OCI-LY7 (cell line): ENCODE measurements around the gene ZNF749. TPM values are rescaled to one million over a fixed set of nuclear protein-coding genes. Genes with fewer than 3 reads are reported as not detected.
A peak's percentile ranks its signal among the peaks of the same experiment; 100 is the strongest.
"Not testable (repeated sequence)": the region's sequence is repeated elsewhere in the genome, so short reads cannot be mapped to it uniquely, and the experiment has no call there.

Source experiments
- BruUV-seq: library from RNA; stranded (reverse); fragments of 400-500 nt; replicated peaks from 2 replicates; lab custom pipeline; 2021; lab: Mats Ljungman, UMichigan
- CTCF ChIA-PET: fragments of 300-600 bp; sonication (Branson Sonifier 250); formaldehyde crosslinking; loops from one replicate; lab custom pipeline; 2022; ENCODE audit warnings: antibody characterized with exemption; ENCODE audit not compliant: unreplicated experiment; lab: Charles Lee
- POLR2A ChIA-PET: fragments of 300-600 bp; sonication (Branson Sonifier 250); formaldehyde crosslinking; loops from one replicate; lab custom pipeline; 2022; ENCODE audit warnings: antibody characterized with exemption; lab: Charles Lee
- DNase-seq: peaks from one replicate; pipeline ENCODE4 v3.0.0-alpha.2; 2015; ENCODE audit warnings: low spot score
- H2AFZ ChIP-seq: fragments of 200-600 bp; sonication (generic), shearing (Covaris generic); 2 replicates; pipeline ENCODE4 v1.6.1; 2014; ENCODE audit warnings: mild to moderate bottlenecking, antibody characterized with exemption, low read length, moderate library complexity
- H3K27ac ChIP-seq: fragments of 200-600 bp; sonication (generic); 2 replicates; pipeline ENCODE4 v1.5.1; 2014; ENCODE audit warnings: mixed run types, low read depth, mild to moderate bottlenecking, moderate library complexity, low read length, inconsistent platforms; ENCODE audit not compliant: poor library complexity, severe bottlenecking
- H3K36me3 ChIP-seq: fragments of 200-600 bp; sonication (generic); 2 replicates; pipeline ENCODE4 v1.6.1; 2014; ENCODE audit warnings: mild to moderate bottlenecking, antibody characterized with exemption, low read length, moderate library complexity, mixed read lengths; ENCODE audit not compliant: insufficient read depth
- H3K4me1 ChIP-seq: fragments of 200-600 bp; sonication (generic); 2 replicates; pipeline ENCODE4 v1.5.1; 2014; ENCODE audit warnings: mild to moderate bottlenecking, low read length; ENCODE audit not compliant: insufficient read depth, poor library complexity, severe bottlenecking
- H3K4me2 ChIP-seq: fragments of 200-600 bp; sonication (generic); 2 replicates; pipeline ENCODE4 v1.6.1; 2014; ENCODE audit warnings: mild to moderate bottlenecking, low read length
- H3K4me3 ChIP-seq: fragments of 200-600 bp; sonication (generic); 2 replicates; pipeline ENCODE4 v1.5.1; 2014; ENCODE audit warnings: mild to moderate bottlenecking, low read depth, low read length; ENCODE audit not compliant: poor library complexity, severe bottlenecking
- H3K79me2 ChIP-seq: fragments of 200-600 bp; sonication (generic); 2 replicates; pipeline ENCODE4 v1.6.1; 2016; ENCODE audit warnings: low read depth, mild to moderate bottlenecking, low read length, moderate library complexity, mixed read lengths; ENCODE audit not compliant: insufficient read depth
- H3K9me2 ChIP-seq: fragments of 200-600 bp; sonication (generic); 2 replicates; pipeline ENCODE4 v1.6.1; 2016; ENCODE audit warnings: mild to moderate bottlenecking, low read length, mixed read lengths; ENCODE audit not compliant: insufficient read depth
- H3K9me3 ChIP-seq: fragments of 200-600 bp; sonication (generic); 2 replicates; pipeline ENCODE4 v1.6.1; 2014; ENCODE audit warnings: mild to moderate bottlenecking, mixed run types, low read length, mixed read lengths
- H4K20me1 ChIP-seq: fragments of 200-600 bp; sonication (generic); 2 replicates; pipeline ENCODE4 v1.6.1; 2014; ENCODE audit warnings: mild to moderate bottlenecking, antibody characterized with exemption, low read length, moderate library complexity, mixed read lengths; ENCODE audit not compliant: insufficient read depth
- intact Hi-C: fragments of 100-400 bp; cut with micrococcal nuclease; formaldehyde crosslinking; loops from one replicate; pipeline ENCODE4 v1.10.0; 2022; ENCODE audit not compliant: unreplicated experiment
- small RNA-seq: library from RNA; depleted of rRNA; stranded (forward); fragments of <200 nt; gene quantifications from one replicate; pipeline ENCODE3, GENCODE V24; 2014
- total RNA-seq, 2 experiments: library from RNA; depleted of rRNA in 1 of 2; stranded (reverse); fragments of >200 nt in 1 of 2; shearing (Covaris generic) in 1 of 2; gene quantifications; 2 replicates each; pipeline ENCODE4 v1.2.3, GENCODE V29; 2014 to 2022

The ZNF749 gene
- total RNA-seq, 2 experiments from 2014 or later, result 14.2 to 27.1 TPM

DNA sequence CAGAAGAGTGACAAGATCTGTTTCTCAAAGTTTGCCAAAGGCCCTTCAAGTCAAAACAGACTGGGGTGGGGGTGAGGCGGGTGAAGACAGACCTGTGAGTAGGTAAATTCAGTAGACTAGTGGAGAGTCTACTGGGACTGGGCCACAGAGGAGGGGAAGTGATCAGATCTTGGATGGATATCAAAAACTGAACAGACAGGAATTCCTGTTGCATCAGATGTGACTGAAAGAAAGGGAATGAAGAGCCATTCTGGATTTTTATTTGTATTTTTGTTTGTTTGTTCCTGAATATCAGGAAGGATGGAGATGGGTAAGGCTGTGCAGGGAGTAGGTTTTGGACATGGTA is 53.1 kb downstream of the ZNF749 start:
- H3K9me2 ChIP-seq, H3K79me2 ChIP-seq, intact Hi-C loops, H2AFZ ChIP-seq, H4K20me1 ChIP-seq, DNase-seq, H3K4me1 ChIP-seq, H3K27ac ChIP-seq, CTCF ChIA-PET, BruUV-seq, POLR2A ChIA-PET: not testable (repeated sequence)
- Histone ChIP-seq H3K36me3 (peaks cover 12% of the 10 kb centered on the region), H3K4me2 (peak overlapping the region; percentile 21), H3K9me3 (peaks cover 11% of the 10 kb centered on the region; the same call in 1 of the 2 replicates), H3K4me3 (peak overlapping the region; percentile 97)

Small RNA genes lying within 50 kb of the gene (small RNA-seq; reads per million reads assigned to genes)
- gene VN1R107P, result not detected

Other genes starting within 250 kb of the ZNF749 start
- gene ZNF264, start 243.8 kb upstream of the ZNF749 start, total RNA-seq (2014; rRNA removed; shearing (Covaris generic)), result 7.3 and 10.0 TPM in 2 replicates
- 12.2 and 12.6 TPM in 2 replicates for gene ZNF264, start 243.8 kb upstream of the ZNF749 start, total RNA-seq (2022)
- not detected in 2 replicates for gene AURKC, start 204.3 kb upstream of the ZNF749 start, total RNA-seq (2014; rRNA removed; shearing (Covaris generic))
- gene AURKC, start 204.3 kb upstream of the ZNF749 start, total RNA-seq (2022), result 1.1 TPM in 1 of 2 replicates, not detected in the other
- gene ZNF805, start 194.7 kb upstream of the ZNF749 start, total RNA-seq (2014; rRNA removed; shearing (Covaris generic)), result 12.2 and 14.9 TPM in 2 replicates
- gene ZNF805, start 194.7 kb upstream of the ZNF749 start, total RNA-seq (2022), result 8.1 and 10.9 TPM in 2 replicates
- gene ZNF460, start 154.8 kb upstream of the ZNF749 start, total RNA-seq (2014; rRNA removed; shearing (Covaris generic)), result 93.4 and 94.7 TPM in 2 replicates
- 62.5 and 67.5 TPM in 2 replicates for gene ZNF460, start 154.8 kb upstream of the ZNF749 start, total RNA-seq (2022)
- 11.5 and 14.6 TPM in 2 replicates for gene ZNF543, start 114.9 kb upstream of the ZNF749 start, total RNA-seq (2014; rRNA removed; shearing (Covaris generic))
- 9.4 and 10.9 TPM in 2 replicates for gene ZNF543, start 114.9 kb upstream of the ZNF749 start, total RNA-seq (2022)
- 5.0 and 6.8 TPM in 2 replicates for gene ZNF304, start 84.1 kb upstream of the ZNF749 start, total RNA-seq (2014; rRNA removed; shearing (Covaris generic))
- 5.8 and 6.8 TPM in 2 replicates for gene ZNF304, start 84.1 kb upstream of the ZNF749 start, total RNA-seq (2022)
- gene TRAPPC2B, start 71.8 kb upstream of the ZNF749 start, total RNA-seq (2014; rRNA removed; shearing (Covaris generic)), result 12.7 and 19.3 TPM in 2 replicates
- 8.7 and 9.8 TPM in 2 replicates for gene TRAPPC2B, start 71.8 kb upstream of the ZNF749 start, total RNA-seq (2022)
- 2.8 and 3.9 TPM in 2 replicates for gene ZNF547, start 71.8 kb upstream of the ZNF749 start, total RNA-seq (2014; rRNA removed; shearing (Covaris generic))
- 4.5 and 4.8 TPM in 2 replicates for gene ZNF547, start 71.8 kb upstream of the ZNF749 start, total RNA-seq (2022)
- 18.9 and 23.9 TPM in 2 replicates for gene ZNF548, start 45.5 kb upstream of the ZNF749 start, total RNA-seq (2014; rRNA removed; shearing (Covaris generic))
- 41.8 and 42.4 TPM in 2 replicates for gene ZNF548, start 45.5 kb upstream of the ZNF749 start, total RNA-seq (2022)
- 18.9 and 31.4 TPM in 2 replicates for gene ZNF17, start 24.2 kb upstream of the ZNF749 start, total RNA-seq (2014; rRNA removed; shearing (Covaris generic))
- 14.9 and 15.9 TPM in 2 replicates for gene ZNF17, start 24.2 kb upstream of the ZNF749 start, total RNA-seq (2022)
- not detected in 2 replicates for gene VN1R1, start 21.8 kb downstream of the ZNF749 start, total RNA-seq (2014; rRNA removed; shearing (Covaris generic))
- not detected in 2 replicates for gene VN1R1, start 21.8 kb downstream of the ZNF749 start, total RNA-seq (2022)
- gene ZNF772, start 42.2 kb downstream of the ZNF749 start, total RNA-seq (2014; rRNA removed; shearing (Covaris generic)), result 0.85 and 0.88 TPM in 2 replicates
- 1.1 and 1.5 TPM in 2 replicates for gene ZNF772, start 42.2 kb downstream of the ZNF749 start, total RNA-seq (2022)
- gene ZNF419, start 52.4 kb downstream of the ZNF749 start, total RNA-seq (2014; rRNA removed; shearing (Covaris generic)), result 5.0 and 7.2 TPM in 2 replicates
- 6.7 and 10.5 TPM in 2 replicates for gene ZNF419, start 52.4 kb downstream of the ZNF749 start, total RNA-seq (2022)
- 9.6 and 12.0 TPM in 2 replicates for gene ZNF773, start 64.6 kb downstream of the ZNF749 start, total RNA-seq (2014; rRNA removed; shearing (Covaris generic))
- 6.1 and 8.7 TPM in 2 replicates for gene ZNF773, start 64.6 kb downstream of the ZNF749 start, total RNA-seq (2022)
- 6.1 and 7.5 TPM in 2 replicates for gene ZNF549, start 92.0 kb downstream of the ZNF749 start, total RNA-seq (2014; rRNA removed; shearing (Covaris generic))
- 6.6 and 8.8 TPM in 2 replicates for gene ZNF549, start 92.0 kb downstream of the ZNF749 start, total RNA-seq (2022)
- 6.3 and 6.9 TPM in 2 replicates for gene ZNF550, start 124.5 kb downstream of the ZNF749 start, total RNA-seq (2014; rRNA removed; shearing (Covaris generic))
- 6.8 and 8.7 TPM in 2 replicates for gene ZNF550, start 124.5 kb downstream of the ZNF749 start, total RNA-seq (2022)
- gene ZNF416, start 143.6 kb downstream of the ZNF749 start, total RNA-seq (2014; rRNA removed; shearing (Covaris generic)), result 4.6 and 5.0 TPM in 2 replicates
- 3.1 and 4.9 TPM in 2 replicates for gene ZNF416, start 143.6 kb downstream of the ZNF749 start, total RNA-seq (2022)
- gene ZIK1, start 148.8 kb downstream of the ZNF749 start, total RNA-seq (2014; rRNA removed; shearing (Covaris generic)), result 0.47 and 0.98 TPM in 2 replicates
- gene ZIK1, start 148.8 kb downstream of the ZNF749 start, total RNA-seq (2022), result not detected in 2 replicates
- gene ZNF530, start 164.6 kb downstream of the ZNF749 start, total RNA-seq (2014; rRNA removed; shearing (Covaris generic)), result 6.2 and 13.4 TPM in 2 replicates
- 7.7 and 8.0 TPM in 2 replicates for gene ZNF530, start 164.6 kb downstream of the ZNF749 start, total RNA-seq (2022)
- 11.1 and 19.9 TPM in 2 replicates for gene ZNF134, start 178.9 kb downstream of the ZNF749 start, total RNA-seq (2014; rRNA removed; shearing (Covaris generic))
- gene ZNF134, start 178.9 kb downstream of the ZNF749 start, total RNA-seq (2022), result 7.7 and 11.0 TPM in 2 replicates
- 12.1 and 19.0 TPM in 2 replicates for gene ZNF211, start 197.8 kb downstream of the ZNF749 start, total RNA-seq (2014; rRNA removed; shearing (Covaris generic))
- gene ZNF211, start 197.8 kb downstream of the ZNF749 start, total RNA-seq (2022), result 10.5 and 15.2 TPM in 2 replicates
- not detected in 2 replicates for gene ZSCAN4, start 233.6 kb downstream of the ZNF749 start, total RNA-seq (2014; rRNA removed; shearing (Covaris generic))
- not detected in 2 replicates for gene ZSCAN4, start 233.6 kb downstream of the ZNF749 start, total RNA-seq (2022)
- gene ZNF551, start 246.7 kb downstream of the ZNF749 start, total RNA-seq (2014; rRNA removed; shearing (Covaris generic)), result 14.2 and 21.3 TPM in 2 replicates
- gene ZNF551, start 246.7 kb downstream of the ZNF749 start, total RNA-seq (2022), result 10.5 and 12.0 TPM in 2 replicates